CD14-positive monocyte (primary cell): ENCODE measurements around the gene PRDM5. TPM values are rescaled to one million over a fixed set of nuclear protein-coding genes. Genes with fewer than 3 reads are reported as not detected.

Source experiments
- DNase-seq, 3 donors: peaks; one replicate each; pipeline ENCODE4 v3.0.0-alpha.2; 2011 to 2022
- H2AFZ ChIP-seq: 2 replicates; pipeline ENCODE4 v1.6.0; 2012; ENCODE audit warnings: mild to moderate bottlenecking, low read depth, low read length, inconsistent platforms; ENCODE audit not compliant: insufficient read depth, poor library complexity, severe bottlenecking
- H3K27ac ChIP-seq, 2 donors: 1 replicate in 1 of 2; 2 replicates in 1 of 2; pipeline ENCODE4 v1.5.1; 2012 to 2013; ENCODE audit warnings: low read length in 2 of 2, control low read depth in 1 of 2, inconsistent platforms in 1 of 2, low read depth in 1 of 2, mild to moderate bottlenecking in 1 of 2
- H3K27me3 ChIP-seq, 2 donors: one replicate each; pipeline versions ENCODE4 v1.6.0 to v1.6.1; 2011 to 2013; ENCODE audit warnings: low read length in 2 of 2; ENCODE audit not compliant: control insufficient read depth in 2 of 2, insufficient read depth in 2 of 2
- H3K36me3 ChIP-seq, 2 donors: replicated peaks in 1 of 2; 1 replicate in 1 of 2; 2 replicates in 1 of 2; pipeline versions ENCODE4 v1.5.1 to v1.6.1; 2012 to 2013; ENCODE audit warnings: low read length in 2 of 2, control low read depth in 1 of 2, inconsistent platforms in 1 of 2, mild to moderate bottlenecking in 1 of 2; ENCODE audit not compliant: insufficient read depth in 2 of 2, control insufficient read depth in 1 of 2
- H3K4me1 ChIP-seq, 2 donors: 1 replicate in 1 of 2; 2 replicates in 1 of 2; pipeline versions ENCODE4 v1.5.1 to v1.6.1; 2012 to 2013; ENCODE audit warnings: low read length in 2 of 2, control low read depth in 1 of 2, inconsistent platforms in 1 of 2, mild to moderate bottlenecking in 1 of 2, moderate library complexity in 1 of 2; ENCODE audit not compliant: insufficient read depth in 2 of 2, control insufficient read depth in 1 of 2
- H3K4me2 ChIP-seq: replicated peaks from 2 replicates; pipeline ENCODE3; 2012; ENCODE audit warnings: low read length, moderate library complexity, mild to moderate bottlenecking; ENCODE audit not compliant: poor library complexity, severe bottlenecking; ENCODE audit errors: extremely low read depth
- H3K4me3 ChIP-seq, 3 experiments: fragments of 200-600 bp in 1 of 3; sonication (generic) in 1 of 3; replicated peaks in 1 of 3; 1 replicate in 2 of 3; 2 replicates in 1 of 3; pipeline ENCODE4 v1.5.1; 2011 to 2013; ENCODE audit warnings: low read length in 3 of 3, mild to moderate bottlenecking in 3 of 3, control low read depth in 2 of 3, low read depth in 2 of 3, inconsistent platforms in 1 of 3, moderate library complexity in 1 of 3
- H3K79me2 ChIP-seq: 2 replicates; pipeline ENCODE4 v1.6.0; 2012; ENCODE audit warnings: mild to moderate bottlenecking, control low read depth, inconsistent platforms, low read length, moderate library complexity; ENCODE audit not compliant: insufficient read depth
- H3K9ac ChIP-seq: 2 replicates; pipeline ENCODE4 v1.6.0; 2017; ENCODE audit warnings: low read length, mild to moderate bottlenecking; ENCODE audit not compliant: insufficient read depth, poor library complexity, severe bottlenecking
- H3K9me3 ChIP-seq, 2 donors: replicated peaks in 1 of 2; 1 replicate in 1 of 2; 2 replicates in 1 of 2; pipeline versions ENCODE4 v1.5.1 to v1.6.1; 2012 to 2013; ENCODE audit warnings: low read length in 2 of 2, control low read depth in 1 of 2; ENCODE audit not compliant: control insufficient read depth in 1 of 2, insufficient read depth in 1 of 2
- H4K20me1 ChIP-seq: 2 replicates; pipeline ENCODE4 v1.6.0; 2012; ENCODE audit warnings: mild to moderate bottlenecking, low read length, control low read depth, moderate library complexity; ENCODE audit not compliant: insufficient read depth
- H3K27ac Mint-ChIP-seq, 7 donors: one replicate each; pipeline ENCODE4 v1.8.0; 2020; ENCODE audit warnings: mild to moderate bottlenecking in 7 of 7, mixed read lengths in 7 of 7, moderate library complexity in 6 of 7, inconsistent platforms in 2 of 7
- H3K27me3 Mint-ChIP-seq, 3 donors: one replicate each; pipeline ENCODE4 v1.8.0; 2021 to 2022; ENCODE audit warnings: low read depth in 3 of 3, mild to moderate bottlenecking in 3 of 3, mixed read lengths in 3 of 3, moderate library complexity in 3 of 3, inconsistent platforms in 1 of 3
- H3K36me3 Mint-ChIP-seq, 2 donors: one replicate each; pipeline ENCODE4 v1.8.0; 2020; ENCODE audit warnings: mixed read lengths in 2 of 2, inconsistent platforms in 1 of 2, mild to moderate bottlenecking in 1 of 2
- H3K4me1 Mint-ChIP-seq: one replicate; pipeline ENCODE4 v1.8.0; 2020; ENCODE audit warnings: mild to moderate bottlenecking, mixed read lengths
- H3K4me3 Mint-ChIP-seq, 2 donors: one replicate each; pipeline ENCODE4 v1.8.0; 2020; ENCODE audit warnings: mild to moderate bottlenecking in 2 of 2, mixed read lengths in 2 of 2, moderate library complexity in 1 of 2
- H3K9me3 Mint-ChIP-seq, 7 donors: one replicate each; pipeline ENCODE4 v1.8.0; 2020 to 2022; ENCODE audit warnings: mixed read lengths in 7 of 7, mild to moderate bottlenecking in 6 of 7, moderate library complexity in 6 of 7, inconsistent platforms in 2 of 7
- intact Hi-C, 2 donors: fragments of 100-400 bp; cut with micrococcal nuclease; formaldehyde crosslinking; loops; one replicate each; pipeline versions ENCODE4 v1.15.0 to v1.15.1; 2023
- polyA plus RNA-seq, 3 donors: library from polyadenylated mRNA; depleted of rRNA in 1 of 3; unstranded in 2 of 3; stranded (reverse) in 1 of 3; fragments of 300-500 nt in 2 of 3; fragments of >200 nt in 1 of 3; fragmentation: Illumina TruSeq in 2 of 3; gene quantifications; 1 replicate in 2 of 3; 2 replicates in 1 of 3; pipeline ENCODE4 v1.2.3, GENCODE V29; 2012 to 2021
- TF ChIP-seq, protein P1 (sequence below): fragments of 200-600 bp; IDR thresholded peaks from one replicate; pipeline ENCODE4 v1.8.0; 2022; ENCODE audit warnings: antibody characterized with exemption, mild to moderate bottlenecking

Gene PRDM5
- polyA plus RNA-seq, 3 donors = 0.12 to 0.25 (median 0.17) TPM

DNA sequence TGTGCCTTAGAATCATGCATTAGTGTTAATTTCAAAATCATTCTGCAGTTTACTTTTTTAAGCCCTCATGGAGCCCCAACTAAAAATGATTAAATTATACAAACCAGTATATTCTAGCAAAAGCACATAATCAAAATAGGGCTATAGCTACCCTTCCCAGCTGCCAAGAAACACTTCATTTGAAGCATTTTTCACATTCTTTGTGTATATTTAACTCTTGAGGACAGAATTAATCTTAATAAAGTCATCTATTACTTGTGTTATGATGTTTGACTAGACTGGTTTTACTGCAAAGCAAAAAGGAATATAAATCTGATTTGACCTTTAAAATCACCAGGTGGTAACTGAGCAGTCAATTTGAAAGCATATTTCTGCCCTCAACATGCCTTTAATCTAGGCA lies 145.1 kb downstream of the PRDM5 start:
- Mint-ChIP-seq H3K27ac (no peak overlapping the region), H3K27me3 (no peaks in the 10 kb centered on the region), H3K4me3 (no peak overlapping the region), H3K4me1 (peaks cover 33% of the 10 kb centered on the region), H3K36me3 (no peaks in the 10 kb centered on the region), H3K9me3 (no peaks in the 10 kb centered on the region)
- H3K9ac ChIP-seq = no peak overlapping the region
- TF ChIP-seq, protein P1, sequence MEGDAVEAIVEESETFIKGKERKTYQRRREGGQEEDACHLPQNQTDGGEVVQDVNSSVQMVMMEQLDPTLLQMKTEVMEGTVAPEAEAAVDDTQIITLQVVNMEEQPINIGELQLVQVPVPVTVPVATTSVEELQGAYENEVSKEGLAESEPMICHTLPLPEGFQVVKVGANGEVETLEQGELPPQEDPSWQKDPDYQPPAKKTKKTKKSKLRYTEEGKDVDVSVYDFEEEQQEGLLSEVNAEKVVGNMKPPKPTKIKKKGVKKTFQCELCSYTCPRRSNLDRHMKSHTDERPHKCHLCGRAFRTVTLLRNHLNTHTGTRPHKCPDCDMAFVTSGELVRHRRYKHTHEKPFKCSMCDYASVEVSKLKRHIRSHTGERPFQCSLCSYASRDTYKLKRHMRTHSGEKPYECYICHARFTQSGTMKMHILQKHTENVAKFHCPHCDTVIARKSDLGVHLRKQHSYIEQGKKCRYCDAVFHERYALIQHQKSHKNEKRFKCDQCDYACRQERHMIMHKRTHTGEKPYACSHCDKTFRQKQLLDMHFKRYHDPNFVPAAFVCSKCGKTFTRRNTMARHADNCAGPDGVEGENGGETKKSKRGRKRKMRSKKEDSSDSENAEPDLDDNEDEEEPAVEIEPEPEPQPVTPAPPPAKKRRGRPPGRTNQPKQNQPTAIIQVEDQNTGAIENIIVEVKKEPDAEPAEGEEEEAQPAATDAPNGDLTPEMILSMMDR = no peak
- intact Hi-C loops = no loop called here
- peaks cover 18 to 31% of the 10 kb centered on the region in 2 donors for H3K4me1 ChIP-seq
- H3K27ac ChIP-seq = no peak overlapping the region
- H3K36me3 ChIP-seq = no peaks in the 10 kb centered on the region
- H3K9me3 ChIP-seq = no peaks in the 10 kb centered on the region
- H3K4me2 ChIP-seq = no peak overlapping the region
- no peaks in the 10 kb centered on the region for H3K27me3 ChIP-seq
- no peak overlapping the region for H3K4me3 ChIP-seq
- no peak overlapping the region for H2AFZ ChIP-seq
- no peaks in the 10 kb centered on the region for H3K79me2 ChIP-seq
- DNase-seq = no peak
- H4K20me1 ChIP-seq = no peaks in the 10 kb centered on the region

DNA sequence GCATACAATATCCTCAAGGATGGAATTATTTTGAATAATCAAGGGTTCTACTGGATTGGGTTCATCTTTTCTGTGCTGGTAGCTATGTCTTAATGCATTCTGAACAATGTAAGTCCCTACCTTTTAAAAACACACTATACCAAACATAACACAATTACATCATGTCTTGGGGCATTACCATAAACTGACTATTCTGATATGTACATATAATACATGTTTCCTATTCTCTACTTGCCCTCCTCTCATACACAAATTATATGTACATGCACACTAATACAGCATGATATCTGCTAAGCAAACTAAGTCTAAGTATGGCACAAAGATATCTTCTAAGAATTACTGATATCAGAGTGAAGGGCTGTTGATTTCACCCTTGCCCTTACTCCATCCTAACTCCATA lies 147.1 kb downstream of the PRDM5 start:
- Mint-ChIP-seq H3K27me3 (no peaks in the 10 kb centered on the region), H3K36me3 (no peaks in the 10 kb centered on the region), H3K4me1 (peaks cover 39% of the 10 kb centered on the region), H3K27ac (peak overlapping the region in 1 of 7 donors; percentile 16), H3K9me3 (no peaks in the 10 kb centered on the region), H3K4me3 (no peak overlapping the region)
- Histone ChIP-seq H3K27me3 (no peaks in the 10 kb centered on the region), H3K27ac (peak overlapping the region in 1 of 2 donors; percentile 13), H3K79me2 (no peaks in the 10 kb centered on the region), H3K36me3 (no peaks in the 10 kb centered on the region), H3K9me3 (no peaks in the 10 kb centered on the region), H2AFZ (peak overlapping the region; percentile 36), H3K9ac (no peak overlapping the region), H4K20me1 (no peaks in the 10 kb centered on the region), H3K4me3 (no peak overlapping the region), H3K4me2 (no peak overlapping the region), H3K4me1 (peaks cover 24 to 35% of the 10 kb centered on the region in 2 donors)
- no peak for DNase-seq
- TF ChIP-seq, protein P1 = no peak
- intact Hi-C loops = no loop called here
